PC-3 (cell line): Measurements from ENCODE around the gene ZNF655.

Experiments used
- EZH2 ChIP-seq: fragments of 300-600 bp; sonication (generic); IDR thresholded peaks from one replicate; pipeline ENCODE4 v1.6.1; 2017; ENCODE audit warnings: antibody characterized with exemption, mild to moderate bottlenecking, low read length; ENCODE audit not compliant: unreplicated experiment
- EZH2phosphoT487 ChIP-seq: fragments of 300-600 bp; sonication (generic); IDR thresholded peaks from 2 replicates; pipeline ENCODE4 v1.6.1; 2018; ENCODE audit warnings: mild to moderate bottlenecking, antibody characterized with exemption, low read length, borderline replicate concordance
- TF ChIP-seq, protein P1 (sequence below): fragments of 300-600 bp; sonication (generic); conservative IDR thresholded peaks from 2 replicates; pipeline ENCODE4 v1.5.1; 2017; ENCODE audit warnings: antibody characterized with exemption, low read depth, mild to moderate bottlenecking, low read length

GRCh38 chr7:99535667-99536066, 22.8 kb upstream of the ZNF655 start:
- TF ChIP-seq, protein P1, sequence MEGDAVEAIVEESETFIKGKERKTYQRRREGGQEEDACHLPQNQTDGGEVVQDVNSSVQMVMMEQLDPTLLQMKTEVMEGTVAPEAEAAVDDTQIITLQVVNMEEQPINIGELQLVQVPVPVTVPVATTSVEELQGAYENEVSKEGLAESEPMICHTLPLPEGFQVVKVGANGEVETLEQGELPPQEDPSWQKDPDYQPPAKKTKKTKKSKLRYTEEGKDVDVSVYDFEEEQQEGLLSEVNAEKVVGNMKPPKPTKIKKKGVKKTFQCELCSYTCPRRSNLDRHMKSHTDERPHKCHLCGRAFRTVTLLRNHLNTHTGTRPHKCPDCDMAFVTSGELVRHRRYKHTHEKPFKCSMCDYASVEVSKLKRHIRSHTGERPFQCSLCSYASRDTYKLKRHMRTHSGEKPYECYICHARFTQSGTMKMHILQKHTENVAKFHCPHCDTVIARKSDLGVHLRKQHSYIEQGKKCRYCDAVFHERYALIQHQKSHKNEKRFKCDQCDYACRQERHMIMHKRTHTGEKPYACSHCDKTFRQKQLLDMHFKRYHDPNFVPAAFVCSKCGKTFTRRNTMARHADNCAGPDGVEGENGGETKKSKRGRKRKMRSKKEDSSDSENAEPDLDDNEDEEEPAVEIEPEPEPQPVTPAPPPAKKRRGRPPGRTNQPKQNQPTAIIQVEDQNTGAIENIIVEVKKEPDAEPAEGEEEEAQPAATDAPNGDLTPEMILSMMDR, result no peak
- TF ChIP-seq EZH2phosphoT487 (no peak), EZH2 (no peak)
